NK-92 (cell line): Measurements from ENCODE around the gene MRTFB.
"Not testable (repeated sequence)": the region's sequence is repeated elsewhere in the genome, so short reads cannot be mapped to it uniquely, and the experiment has no call there.

ENCODE experiments used
- DNase-seq: peaks from one replicate; lab custom pipeline; 2025; ENCODE audit not compliant: unreplicated experiment; lab: John Stamatoyannopoulos, UW

Gene MRTFB

GRCh38 chr16:14102925-14103720, 32.0 kb downstream of the MRTFB start:
- no peak for DNase-seq

- DNase-seq, result no peak
Measured at GRCh38 chr16:14104066-14104465, 32.9 kb downstream of the MRTFB start.

GRCh38 chr16:14105760-14106375, 34.7 kb downstream of the MRTFB start:
- DNase-seq, result no peak

GRCh38 chr16:14106457-14106856, 35.3 kb downstream of the MRTFB start:
- no peak for DNase-seq

- no peak for DNase-seq
Measured at GRCh38 chr16:14106961-14107360, 35.8 kb downstream of the MRTFB start.

- DNase-seq, result no peak
Measured at GRCh38 chr16:14109077-14109775, 38.1 kb downstream of the MRTFB start.

- no peak for DNase-seq
Measured at GRCh38 chr16:14109782-14110727, 38.9 kb downstream of the MRTFB start.

GRCh38 chr16:14110728-14111251, 39.7 kb downstream of the MRTFB start:
- no peak for DNase-seq

GRCh38 chr16:14111713-14112538, 40.8 kb downstream of the MRTFB start:
- DNase-seq, result no peak

- DNase-seq, result no peak
Measured at GRCh38 chr16:14112539-14112856, 41.4 kb downstream of the MRTFB start.

GRCh38 chr16:14113344-14113743, 42.2 kb downstream of the MRTFB start:
- DNase-seq, result no peak

GRCh38 chr16:14117051-14117450, 45.9 kb downstream of the MRTFB start:
- no peak for DNase-seq

GRCh38 chr16:14119799-14120198, 48.7 kb downstream of the MRTFB start:
- no peak for DNase-seq

- DNase-seq, result no peak
Measured at GRCh38 chr16:14120335-14120734, 49.2 kb downstream of the MRTFB start.

GRCh38 chr16:14121142-14121541, 50.0 kb downstream of the MRTFB start:
- DNase-seq, result no peak

GRCh38 chr16:14121872-14122271, 50.8 kb downstream of the MRTFB start:
- no peak for DNase-seq

- not testable (repeated sequence) for DNase-seq
Measured at GRCh38 chr16:14122430-14122829, 51.3 kb downstream of the MRTFB start.

GRCh38 chr16:14125000-14125681, 54.0 kb downstream of the MRTFB start:
- DNase-seq, result no peak

- DNase-seq, result no peak
Measured at GRCh38 chr16:14125708-14126107, 54.6 kb downstream of the MRTFB start.
